Measurements from ENCODE around the gene DUSP11. TPM values are rescaled to one million over a fixed set of nuclear protein-coding genes. Genes with fewer than 3 reads are reported as not detected.

Gene DUSP11
- polyA plus RNA-seq, 1 experiment: 45.2 TPM

GRCh38 chr2:73822276-73822675, 42.4 kb upstream of the DUSP11 start:
- no peaks in the 10 kb centered on the region for H3K9me3 ChIP-seq (ENCODE audit: control insufficient read depth, insufficient read depth, low read length)
- H3K4me3 ChIP-seq (ENCODE audit: low read depth, low read length): no peak overlapping the region
- TF ChIP-seq CTCF (IDR thresholded peaks at IDR 0.05; ENCODE audit: low read depth, low read length): no peak
- ChIA-PET CTCF (interaction anchor here (0.7 to 3.7 kb wide), 8 partner anchors 10 to 512 kb away, joined by 3 to 43 read pairs (median 10); no protein-coding TSS in a partner anchor), POLR2A (interaction anchor here (1.0 kb wide), 1 partner anchor 356 kb away, joined by 3 read pairs; no protein-coding TSS in a partner anchor)
- DNase-seq (ENCODE audit: low read depth, low spot score): no peak
- H3K27me3 ChIP-seq (ENCODE audit: control insufficient read depth, insufficient read depth, low read length): peaks cover 4% of the 10 kb centered on the region
- H3K27ac ChIP-seq (ENCODE audit: low read depth, low read length): no peak overlapping the region

- Histone ChIP-seq H3K27me3 (ENCODE audit: control insufficient read depth, insufficient read depth, low read length) (peaks cover 5% of the 10 kb centered on the region), H3K9me3 (ENCODE audit: control insufficient read depth, insufficient read depth, low read length) (no peaks in the 10 kb centered on the region), H3K27ac (ENCODE audit: low read depth, low read length) (no peak overlapping the region), H3K4me3 (ENCODE audit: low read depth, low read length) (no peak overlapping the region)
- ChIA-PET CTCF (interaction anchor here (0.7 to 3.7 kb wide), 5 partner anchors 66 to 513 kb away, joined by 3 to 43 read pairs (median 16); no protein-coding TSS in a partner anchor), POLR2A (interaction anchor here (1.0 kb wide), 1 partner anchor 356 kb away, joined by 3 read pairs; no protein-coding TSS in a partner anchor)
- no peak for DNase-seq (ENCODE audit: low read depth, low spot score)
- no peak for TF ChIP-seq CTCF (IDR thresholded peaks at IDR 0.05; ENCODE audit: low read depth, low read length)
These were observed 41.8 kb upstream of the DUSP11 start for GRCh38 chr2:73821669-73822068.

- CTCF ChIA-PET: interaction anchor here (0.5 kb wide), 1 partner anchor 259 kb away, joined by 3 read pairs; no protein-coding TSS in a partner anchor
- no peaks in the 10 kb centered on the region for H3K9me3 ChIP-seq (ENCODE audit: control insufficient read depth, insufficient read depth, low read length)
- H3K4me3 ChIP-seq (ENCODE audit: low read depth, low read length): no peak overlapping the region
- no peak for TF ChIP-seq CTCF (IDR thresholded peaks at IDR 0.05; ENCODE audit: low read depth, low read length)
- H3K27me3 ChIP-seq (ENCODE audit: control insufficient read depth, insufficient read depth, low read length): peaks cover 9% of the 10 kb centered on the region
- H3K27ac ChIP-seq (ENCODE audit: low read depth, low read length): no peak overlapping the region
- POLR2A ChIA-PET: no interaction called here
- no peak for DNase-seq (ENCODE audit: low read depth, low spot score)
These were observed 41.3 kb upstream of the DUSP11 start for GRCh38 chr2:73821227-73821626.

- Histone ChIP-seq H3K9me3 (ENCODE audit: control insufficient read depth, insufficient read depth, low read length) (no peaks in the 10 kb centered on the region), H3K4me3 (ENCODE audit: low read depth, low read length) (no peak overlapping the region), H3K27me3 (ENCODE audit: control insufficient read depth, insufficient read depth, low read length) (peaks cover 25% of the 10 kb centered on the region), H3K27ac (ENCODE audit: low read depth, low read length) (no peak overlapping the region)
- TF ChIP-seq CTCF (IDR thresholded peaks at IDR 0.05; ENCODE audit: low read depth, low read length): no peak
- ChIA-PET POLR2A (no interaction called here), CTCF (no interaction called here)
- no peak for DNase-seq (ENCODE audit: low read depth, low spot score)
These were observed 38.4 kb upstream of the DUSP11 start for GRCh38 chr2:73818296-73818695.

GRCh38 chr2:73812635-73813034, 32.7 kb upstream of the DUSP11 start:
- Histone ChIP-seq H3K9me3 (ENCODE audit: control insufficient read depth, insufficient read depth, low read length) (no peaks in the 10 kb centered on the region), H3K27ac (ENCODE audit: low read depth, low read length) (no peak overlapping the region), H3K27me3 (ENCODE audit: control insufficient read depth, insufficient read depth, low read length) (peaks cover 25% of the 10 kb centered on the region), H3K4me3 (ENCODE audit: low read depth, low read length) (no peak overlapping the region)
- CTCF ChIA-PET: interaction anchor here (0.7 to 1.9 kb wide), 3 partner anchors 10 to 14 kb away, joined by 3 to 8 read pairs (median 5); no protein-coding TSS in a partner anchor
- POLR2A ChIA-PET: no interaction called here
- TF ChIP-seq CTCF (IDR thresholded peaks at IDR 0.05; ENCODE audit: low read depth, low read length): no peak
- DNase-seq (ENCODE audit: low read depth, low spot score): no peak
